ENCODE measurements around the gene MUC5AC.

The MUC5AC gene

DNA sequence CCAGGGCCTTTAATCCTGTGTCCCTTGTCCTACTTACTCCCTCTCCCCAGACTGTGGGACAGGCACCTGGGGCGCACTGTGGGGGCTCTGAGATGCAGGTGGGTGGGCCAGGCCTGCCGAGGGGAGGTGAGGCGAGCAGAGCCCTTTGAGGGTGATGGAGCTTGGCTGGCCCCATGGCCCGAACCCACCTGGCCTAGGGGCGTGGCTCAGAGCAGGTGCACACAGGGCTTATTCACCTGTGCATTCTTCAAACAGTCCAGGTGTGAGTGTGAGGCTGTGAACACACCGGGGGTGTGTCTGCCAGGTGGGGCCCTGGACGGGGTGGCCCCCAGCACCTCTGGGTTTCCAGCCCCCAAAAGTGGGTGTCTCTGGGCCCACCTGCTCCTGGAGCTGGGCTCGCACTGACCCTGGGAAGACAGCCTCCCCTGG lies 9.0 kb upstream of the MUC5AC start:
- TF ChIP-seq, protein P1, sequence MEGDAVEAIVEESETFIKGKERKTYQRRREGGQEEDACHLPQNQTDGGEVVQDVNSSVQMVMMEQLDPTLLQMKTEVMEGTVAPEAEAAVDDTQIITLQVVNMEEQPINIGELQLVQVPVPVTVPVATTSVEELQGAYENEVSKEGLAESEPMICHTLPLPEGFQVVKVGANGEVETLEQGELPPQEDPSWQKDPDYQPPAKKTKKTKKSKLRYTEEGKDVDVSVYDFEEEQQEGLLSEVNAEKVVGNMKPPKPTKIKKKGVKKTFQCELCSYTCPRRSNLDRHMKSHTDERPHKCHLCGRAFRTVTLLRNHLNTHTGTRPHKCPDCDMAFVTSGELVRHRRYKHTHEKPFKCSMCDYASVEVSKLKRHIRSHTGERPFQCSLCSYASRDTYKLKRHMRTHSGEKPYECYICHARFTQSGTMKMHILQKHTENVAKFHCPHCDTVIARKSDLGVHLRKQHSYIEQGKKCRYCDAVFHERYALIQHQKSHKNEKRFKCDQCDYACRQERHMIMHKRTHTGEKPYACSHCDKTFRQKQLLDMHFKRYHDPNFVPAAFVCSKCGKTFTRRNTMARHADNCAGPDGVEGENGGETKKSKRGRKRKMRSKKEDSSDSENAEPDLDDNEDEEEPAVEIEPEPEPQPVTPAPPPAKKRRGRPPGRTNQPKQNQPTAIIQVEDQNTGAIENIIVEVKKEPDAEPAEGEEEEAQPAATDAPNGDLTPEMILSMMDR (IDR thresholded peaks at IDR 0.05; ENCODE audit: insufficient read depth, low read length, missing control alignments), result no peak
- POLR2A ChIA-PET, result no interaction called here
- CTCF ChIA-PET, result no interaction called here
- H3K4me3 ChIP-seq (ENCODE audit: low read depth, low read length), result no peak overlapping the region
- no peak for DNase-seq (ENCODE audit: low read depth, low spot score)

DNA sequence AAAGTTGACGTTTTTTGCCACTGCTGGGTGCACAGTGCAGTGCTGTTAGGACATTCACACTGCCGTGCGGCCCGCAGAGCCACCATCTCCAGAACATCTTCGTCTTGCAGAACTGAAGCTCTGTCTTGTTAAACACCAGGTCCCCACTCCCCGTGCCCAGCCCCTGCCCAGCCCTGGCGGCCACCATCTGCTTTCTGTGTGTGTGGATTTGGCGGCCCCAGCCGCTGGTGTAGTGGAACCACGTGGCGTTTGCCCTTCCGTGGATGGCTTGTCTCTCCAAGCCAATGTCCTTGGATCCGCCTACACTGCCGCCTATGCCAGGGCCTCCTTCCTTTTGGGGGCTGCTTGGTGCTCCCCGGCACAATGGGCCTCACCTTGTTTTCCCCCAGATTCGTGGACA lies 8.2 kb upstream of the MUC5AC start:
- TF ChIP-seq, protein P1 (IDR thresholded peaks at IDR 0.05; ENCODE audit: insufficient read depth, low read length, missing control alignments), result no peak
- CTCF ChIA-PET, result no interaction called here
- POLR2A ChIA-PET, result no interaction called here
- H3K4me3 ChIP-seq (ENCODE audit: low read depth, low read length), result no peak overlapping the region
- DNase-seq (ENCODE audit: low read depth, low spot score), result no peak

DNA sequence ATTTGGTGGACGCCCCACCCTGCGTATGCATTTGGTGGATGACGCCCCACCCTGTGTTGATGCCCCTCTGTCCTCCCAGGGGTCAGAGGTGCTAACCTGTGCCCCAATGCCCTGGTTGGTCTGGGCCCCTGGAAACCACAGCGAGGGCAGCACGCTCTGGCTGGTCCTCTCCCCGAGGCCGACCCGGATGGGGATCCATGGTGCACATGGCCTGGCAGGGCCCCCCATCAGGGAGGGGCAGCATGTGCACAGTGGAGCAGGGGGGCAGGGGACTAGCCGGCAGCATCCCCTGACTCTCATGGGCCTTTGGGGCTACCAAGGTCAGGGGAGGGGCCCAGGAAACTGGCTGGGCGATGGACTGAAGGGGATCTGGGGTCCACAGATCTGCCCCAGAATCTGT lies 7.6 kb upstream of the MUC5AC start:
- ChIA-PET CTCF (interaction anchor here (2.0 kb wide), 1 partner anchor 8 kb away, joined by 5 read pairs; no protein-coding TSS in a partner anchor), POLR2A (no interaction called here)
- TF ChIP-seq, protein P1 (IDR thresholded peaks at IDR 0.05; ENCODE audit: insufficient read depth, low read length, missing control alignments), result no peak
- no peak for DNase-seq (ENCODE audit: low read depth, low spot score)
- no peak overlapping the region for H3K4me3 ChIP-seq (ENCODE audit: low read depth, low read length)

DNA sequence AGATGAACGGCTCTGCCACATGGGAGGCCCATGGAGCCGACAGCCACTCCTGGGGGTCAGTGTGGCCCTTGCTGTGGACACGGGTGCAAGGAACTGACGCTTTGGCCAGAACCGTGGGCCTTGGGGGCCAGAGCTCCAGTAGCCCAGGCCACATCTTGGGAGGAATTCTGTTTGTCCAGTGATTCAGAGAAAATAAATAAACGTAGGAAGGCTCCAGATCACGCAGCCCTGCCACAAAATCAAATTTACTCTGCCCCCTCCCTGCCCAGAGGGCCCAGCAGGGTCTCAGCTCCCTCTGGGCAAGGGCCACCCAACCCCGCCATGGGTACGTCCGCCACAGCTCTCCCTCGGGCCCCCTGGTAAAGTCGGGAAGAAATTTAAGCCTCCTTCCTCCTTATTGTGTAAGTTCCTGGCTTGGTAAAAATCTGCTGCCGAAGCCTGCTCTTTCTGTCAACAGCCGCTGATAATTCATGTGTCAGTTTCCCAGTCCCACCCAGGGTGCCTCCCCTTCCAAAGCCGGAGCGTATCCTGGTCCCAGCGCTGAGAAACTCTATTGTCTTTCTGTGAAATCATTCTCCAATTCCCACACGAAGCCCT lies 6.9 kb upstream of the MUC5AC start:
- POLR2A ChIA-PET, result no interaction called here
- H3K4me3 ChIP-seq (ENCODE audit: low read depth, low read length), result no peak overlapping the region
- CTCF ChIA-PET, result interaction anchor here (2.0 kb wide), 1 partner anchor 9 kb away, joined by 5 read pairs; no protein-coding TSS in a partner anchor
- TF ChIP-seq, protein P1 (IDR thresholded peaks at IDR 0.05; ENCODE audit: insufficient read depth, low read length, missing control alignments), result no peak
- no peak for DNase-seq (ENCODE audit: low read depth, low spot score)

DNA sequence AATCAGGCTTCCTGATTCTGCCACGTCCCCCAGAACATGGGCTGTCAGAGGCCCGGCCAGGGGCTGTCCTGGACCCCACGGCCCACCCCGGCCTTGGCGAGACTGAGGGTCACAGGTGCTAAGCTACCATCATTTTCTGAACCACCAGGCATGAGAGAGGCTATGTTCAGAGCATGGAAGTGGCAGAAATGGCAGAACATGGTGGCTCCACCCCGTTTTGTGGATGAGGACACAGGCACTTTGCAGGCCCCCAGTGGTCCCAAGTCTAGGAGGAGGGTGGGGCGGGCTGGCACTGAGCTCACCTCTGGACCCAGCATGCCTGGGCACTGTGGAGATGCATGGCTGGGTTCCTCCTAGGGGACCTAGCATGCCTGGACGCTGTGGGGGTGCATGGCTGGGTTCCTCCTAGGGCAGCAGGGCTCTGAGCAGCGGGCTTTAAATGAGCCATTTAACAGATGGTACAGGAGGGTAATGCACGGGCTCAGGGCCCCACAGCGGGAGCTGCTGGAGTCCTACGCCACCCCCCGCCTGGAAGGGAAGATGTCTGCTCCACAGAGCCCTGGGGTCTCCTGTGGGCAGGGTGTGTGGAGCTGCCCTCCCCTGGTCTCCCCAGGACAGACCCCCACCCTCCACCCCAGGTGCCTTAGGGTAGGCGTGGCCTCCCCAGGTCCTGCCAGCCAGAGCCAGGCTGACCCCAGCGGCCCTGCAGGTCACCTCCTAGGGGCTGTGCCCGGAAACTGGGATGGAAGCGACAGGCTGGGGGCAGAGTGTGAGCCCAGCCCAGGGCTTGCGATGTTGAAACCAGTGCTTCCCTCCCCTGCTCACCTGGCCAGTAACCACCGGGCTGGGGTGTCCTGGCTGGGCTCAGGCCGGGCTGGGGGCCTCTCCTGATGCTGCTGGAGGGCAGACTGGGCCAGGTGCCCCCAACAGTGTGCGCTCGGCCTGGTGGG lies 6.1 kb upstream of the MUC5AC start:
- no peak overlapping the region for H3K4me3 ChIP-seq (ENCODE audit: low read depth, low read length)
- ChIA-PET POLR2A (no interaction called here), CTCF (interaction anchor here (2.0 kb wide), 1 partner anchor 9 kb away, joined by 5 read pairs; no protein-coding TSS in a partner anchor)
- no peak for DNase-seq (ENCODE audit: low read depth, low spot score)
- TF ChIP-seq, protein P1 (IDR thresholded peaks at IDR 0.05; ENCODE audit: insufficient read depth, low read length, missing control alignments), result no peak

All from AG04449 (cell line).